H1 (cell line): ENCODE data around the gene NCK2. TPM values are rescaled to one million over a fixed set of nuclear protein-coding genes. Genes with fewer than 3 reads are reported as not detected.

Experiments used
- NRF1 ChIP-seq: IDR thresholded peaks from 2 replicates; pipeline ENCODE4 v1.6.1; 2011; ENCODE audit warnings: mild to moderate bottlenecking, low read depth, low read length, improper control_type of control experiment
- POLR2A ChIP-seq, 2 experiments: IDR thresholded peaks; 1 replicate in 1 of 2; 2 replicates in 1 of 2; pipeline ENCODE4 v1.6.1; 2011; ENCODE audit warnings: low read depth in 2 of 2, low read length in 2 of 2, mild to moderate bottlenecking in 2 of 2; ENCODE audit errors: control extremely low read depth in 1 of 2
- RNF2 ChIP-seq: fragments of 200-900, 300-1000 bp; sonication (generic); IDR thresholded peaks from 2 replicates; pipeline ENCODE4 v1.7.1; 2016; ENCODE audit warnings: borderline replicate concordance, low read depth, mild to moderate bottlenecking, antibody characterized with exemption, low read length; ENCODE audit not compliant: poor library complexity, severe bottlenecking; ENCODE audit errors: missing control alignments
- SRF ChIP-seq: IDR thresholded peaks from 2 replicates; pipeline ENCODE4 v1.6.1; 2011; ENCODE audit warnings: mild to moderate bottlenecking, low read depth, low read length, moderate library complexity
- TCF12 ChIP-seq: IDR thresholded peaks from 2 replicates; pipeline ENCODE4 v1.6.1; 2011; ENCODE audit warnings: low read depth, mild to moderate bottlenecking, low read length
- polyA plus RNA-seq, 7 experiments: library from polyadenylated mRNA; depleted of rRNA in 3 of 7; stranded (reverse) in 5 of 7; unstranded in 2 of 7; fragments of >200 nt in 5 of 7; fragments of 200-250 nt in 2 of 7; gene quantifications; 1 replicate in 5 of 7; 2 replicates in 1 of 7; 4 replicates in 1 of 7; pipeline versions ENCODE4 v1.2.1 to v1.2.3, GENCODE V29; 2011 to 2013; ENCODE audit warnings: missing spikeins in 2 of 7, mixed read lengths in 2 of 7
- total RNA-seq: library from RNA; stranded (reverse); fragmentation: NEBNext Ultra II Directional; extraction: Animal tissue kit (Norgen Biotek cat#: 25700); gene quantifications from 2 replicates; pipeline ENCODE4 v1.2.1, GENCODE V29; 2021

NCK2 gene
- total and polyA plus RNA-seq, 2 of the 8 experiments (the other 6 are each of a cell fraction or from before 2014, with no cell fraction given) = 30.3 to 65.7 TPM

DNA sequence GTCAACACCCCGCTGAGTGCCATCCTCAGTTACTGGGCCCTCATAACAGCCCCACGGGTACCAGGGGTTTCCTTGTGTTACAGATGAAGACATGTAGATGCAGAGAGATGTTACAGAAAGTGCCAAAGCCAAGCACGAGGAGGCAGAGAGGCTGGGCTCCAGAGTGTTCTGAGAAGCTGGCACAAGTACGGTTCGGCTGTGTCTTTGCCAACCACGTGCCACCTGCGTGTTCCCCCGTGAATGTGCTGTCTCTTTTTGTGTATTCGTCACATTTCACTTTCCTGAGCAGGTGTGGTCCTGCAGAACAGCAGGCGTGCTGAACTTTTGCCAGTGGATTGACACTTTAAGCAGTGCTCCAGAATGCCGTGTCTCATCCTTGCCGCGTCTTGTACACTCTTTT, 124.6 kb downstream of the NCK2 start (continued):
- no peak for TF ChIP-seq TCF12
- TF ChIP-seq POLR2A (IDR thresholded peaks at IDR 0.05; ENCODE audit: control extremely low read depth in 1 of 2, low read depth in 2 of 2, low read length in 2 of 2) = no peak
- no peak for TF ChIP-seq NRF1
- TF ChIP-seq SRF = no peak
- TF ChIP-seq RNF2 = no peak
